ENCODE data around the gene CCDC141.

GRCh38 chr2:178886006-178886405 lies 163.9 kb downstream of the CCDC141 start:
- no peak for TF ChIP-seq POLR2A (IDR thresholded peaks at IDR 0.05; ENCODE audit: low read length)
- no peak for TF ChIP-seq GATA1 (IDR thresholded peaks at IDR 0.05; ENCODE audit: low read depth, low read length)

Data from erythroblast (primary cell).